ENCODE results near the gene DYSF. TPM values are rescaled to one million over a fixed set of nuclear protein-coding genes. Genes with fewer than 3 reads are reported as not detected.
"Not testable (repeated sequence)": the region's sequence is repeated elsewhere in the genome, so short reads cannot be mapped to it uniquely, and the experiment has no call there.

Gene DYSF
- total RNA-seq, 2 experiments from 2014 or later = not detected

- Histone ChIP-seq H3K4me2 (ENCODE audit: low read length) (no peak overlapping the region), H4K20me1 (ENCODE audit: insufficient read depth, low read length) (no peaks in the 10 kb centered on the region), H2AFZ (ENCODE audit: low read length) (no peak overlapping the region), H3K36me3 (ENCODE audit: insufficient read depth, low read length) (no peaks in the 10 kb centered on the region), H3K4me3 (ENCODE audit: low read depth, low read length, poor library complexity, severe bottlenecking) (no peak overlapping the region), H3K9me3 (ENCODE audit: low read length) (no peaks in the 10 kb centered on the region), H3K79me2 (ENCODE audit: insufficient read depth, low read depth, low read length) (no peaks in the 10 kb centered on the region), H3K9me2 (ENCODE audit: insufficient read depth, low read length) (no peaks in the 10 kb centered on the region), H3K27ac (ENCODE audit: low read depth, low read length, poor library complexity, severe bottlenecking) (no peak overlapping the region), H3K4me1 (ENCODE audit: insufficient read depth, low read length, poor library complexity, severe bottlenecking) (no peaks in the 10 kb centered on the region)
- intact Hi-C loops (cut with micrococcal nuclease; ENCODE audit: unreplicated experiment) = no loop called here
- TF ChIP-seq CTCF (conservative IDR thresholded peaks at IDR 0.05; ENCODE audit: low read length) = no peak
- no peak for TF ChIP-seq EZH2phosphoT487 (IDR thresholded peaks at IDR 0.05; ENCODE audit: borderline replicate concordance, low read depth, low read length)
- no TSS peak for BruUV-seq (replicated peaks)
- ChIA-PET CTCF (ENCODE audit: unreplicated experiment) (no interaction called here), POLR2A (interaction anchor here (0.6 kb wide), 1 partner anchor 196 kb away, joined by 3 read pairs; no protein-coding TSS in a partner anchor)
- DNase-seq (ENCODE audit: low spot score) = no peak
Measured at GRCh38 chr2:71655498-71655897, 202.1 kb downstream of the DYSF start.

GRCh38 chr2:71658256-71658655, 204.9 kb downstream of the DYSF start:
- H3K79me2 ChIP-seq (ENCODE audit: insufficient read depth, low read depth, low read length); H4K20me1 ChIP-seq (ENCODE audit: insufficient read depth, low read length); H3K9me3 ChIP-seq (ENCODE audit: low read length); H3K4me3 ChIP-seq (ENCODE audit: low read depth, low read length, poor library complexity, severe bottlenecking); H2AFZ ChIP-seq (ENCODE audit: low read length); BruUV-seq (replicated peaks); H3K36me3 ChIP-seq (ENCODE audit: insufficient read depth, low read length); H3K4me2 ChIP-seq (ENCODE audit: low read length); intact Hi-C loops (cut with micrococcal nuclease; ENCODE audit: unreplicated experiment); H3K27ac ChIP-seq (ENCODE audit: low read depth, low read length, poor library complexity, severe bottlenecking); H3K4me1 ChIP-seq (ENCODE audit: insufficient read depth, low read length, poor library complexity, severe bottlenecking); POLR2A ChIA-PET; DNase-seq (ENCODE audit: low spot score); CTCF ChIA-PET (ENCODE audit: unreplicated experiment); H3K9me2 ChIP-seq (ENCODE audit: insufficient read depth, low read length): not testable (repeated sequence)

GRCh38 chr2:71658771-71659170, 205.4 kb downstream of the DYSF start:
- CTCF ChIA-PET (ENCODE audit: unreplicated experiment) = no interaction called here
- no peaks in the 10 kb centered on the region for H4K20me1 ChIP-seq (ENCODE audit: insufficient read depth, low read length)
- H3K4me2 ChIP-seq (ENCODE audit: low read length) = no peak overlapping the region
- no peaks in the 10 kb centered on the region for H3K79me2 ChIP-seq (ENCODE audit: insufficient read depth, low read depth, low read length)
- no peaks in the 10 kb centered on the region for H3K9me3 ChIP-seq (ENCODE audit: low read length)
- no peaks in the 10 kb centered on the region for H3K4me1 ChIP-seq (ENCODE audit: insufficient read depth, low read length, poor library complexity, severe bottlenecking)
- POLR2A ChIA-PET = no interaction called here
- H3K4me3 ChIP-seq (ENCODE audit: low read depth, low read length, poor library complexity, severe bottlenecking) = no peak overlapping the region
- no TSS peak for BruUV-seq (replicated peaks)
- H3K36me3 ChIP-seq (ENCODE audit: insufficient read depth, low read length) = no peaks in the 10 kb centered on the region
- H3K27ac ChIP-seq (ENCODE audit: low read depth, low read length, poor library complexity, severe bottlenecking) = no peak overlapping the region
- no peak for DNase-seq (ENCODE audit: low spot score)
- no peaks in the 10 kb centered on the region for H3K9me2 ChIP-seq (ENCODE audit: insufficient read depth, low read length)
- TF ChIP-seq CTCF (conservative IDR thresholded peaks at IDR 0.05; ENCODE audit: low read length) = no peak
- TF ChIP-seq EZH2phosphoT487 (IDR thresholded peaks at IDR 0.05; ENCODE audit: borderline replicate concordance, low read depth, low read length) = no peak
- intact Hi-C loops (cut with micrococcal nuclease; ENCODE audit: unreplicated experiment) = no loop called here
- no peak overlapping the region for H2AFZ ChIP-seq (ENCODE audit: low read length)
